HG03039 (cell line): ENCODE results near the gene SHC1.
A peak's percentile ranks its signal among the peaks of the same experiment; 100 is the strongest.

Source experiments
- ATAC-seq: cut with Tn5 transposase; IDR thresholded peaks from one replicate; pipeline ENCODE4 v1.9.1; 2021; ENCODE audit warnings: mild to moderate bottlenecking, moderate library complexity; ENCODE audit not compliant: unreplicated experiment

Gene SHC1

DNA sequence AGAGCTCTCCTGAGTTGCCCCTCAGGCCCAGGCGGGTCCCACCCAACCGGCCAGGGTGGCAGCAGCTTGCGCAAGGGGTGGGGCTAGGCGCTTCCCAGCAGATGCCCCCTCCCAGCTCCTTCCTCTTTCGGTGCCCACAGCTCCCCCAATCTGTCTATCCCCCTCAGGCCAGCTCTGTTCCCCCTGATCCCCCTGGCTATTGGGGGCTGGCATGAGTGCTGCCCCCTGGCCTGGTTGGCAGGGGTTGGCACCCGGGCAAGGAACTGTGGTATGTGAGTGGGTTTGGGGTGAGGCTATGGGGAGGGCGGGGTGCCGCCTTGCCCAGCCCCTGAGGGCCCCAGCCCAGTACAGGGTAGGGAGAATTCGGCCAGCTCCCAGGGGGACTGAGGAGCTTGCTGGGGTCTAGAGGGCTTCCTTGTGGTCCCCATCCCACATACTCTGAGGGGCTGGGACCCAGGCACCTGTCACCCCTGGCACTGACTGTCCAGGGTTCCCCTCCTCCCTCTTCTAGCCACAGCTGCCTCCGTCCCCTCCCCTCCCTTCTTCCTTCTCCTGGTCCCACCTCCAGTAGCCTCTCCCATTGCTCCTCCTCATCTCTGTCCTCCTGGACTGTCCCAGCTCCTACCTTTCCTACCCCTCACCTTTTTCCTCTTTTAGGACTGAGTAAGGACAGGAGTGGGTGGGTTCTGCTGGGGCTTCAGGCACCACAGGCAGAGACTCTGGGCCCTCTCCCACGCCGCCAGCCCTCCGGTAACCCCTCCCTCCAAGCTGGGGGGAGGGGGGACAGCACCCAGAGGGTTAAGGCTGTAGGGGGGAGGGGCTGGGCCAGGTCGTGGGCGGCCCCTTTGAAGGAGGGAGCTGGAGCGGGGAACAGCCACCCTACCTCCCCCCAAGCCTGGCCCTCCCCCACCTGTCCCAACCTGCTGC lies 37.7 kb upstream of the SHC1 start:
- ATAC-seq = no peak

DNA sequence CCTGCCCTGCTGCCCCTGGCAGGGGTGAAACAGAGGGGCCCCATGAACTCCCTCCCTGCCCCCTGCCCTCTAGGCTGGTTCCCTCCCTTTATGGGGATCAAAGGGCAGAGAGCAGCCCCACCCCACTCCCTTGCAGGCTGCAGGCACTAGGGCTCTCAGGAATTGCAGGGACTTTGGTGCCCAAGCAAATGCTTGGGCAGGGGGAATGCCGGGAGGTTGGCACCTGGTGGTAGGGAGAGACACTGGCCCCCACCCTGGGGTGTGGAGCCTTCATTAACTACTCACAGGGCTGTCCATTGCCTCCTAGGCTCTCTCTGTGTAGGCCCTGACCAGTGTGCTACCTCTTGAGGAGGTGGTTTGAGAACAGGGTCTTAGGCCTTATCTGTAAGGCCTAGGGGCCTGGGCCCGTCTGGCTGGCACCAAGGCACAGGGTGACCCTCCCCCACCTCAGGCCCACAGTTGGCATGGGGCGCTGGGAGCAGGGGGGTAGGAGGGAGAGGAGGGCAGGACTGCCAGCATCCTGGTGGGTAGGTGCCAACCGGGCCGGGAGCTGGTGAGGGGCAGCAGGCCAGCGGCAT lies 36.8 kb upstream of the SHC1 start:
- ATAC-seq = no peak

DNA sequence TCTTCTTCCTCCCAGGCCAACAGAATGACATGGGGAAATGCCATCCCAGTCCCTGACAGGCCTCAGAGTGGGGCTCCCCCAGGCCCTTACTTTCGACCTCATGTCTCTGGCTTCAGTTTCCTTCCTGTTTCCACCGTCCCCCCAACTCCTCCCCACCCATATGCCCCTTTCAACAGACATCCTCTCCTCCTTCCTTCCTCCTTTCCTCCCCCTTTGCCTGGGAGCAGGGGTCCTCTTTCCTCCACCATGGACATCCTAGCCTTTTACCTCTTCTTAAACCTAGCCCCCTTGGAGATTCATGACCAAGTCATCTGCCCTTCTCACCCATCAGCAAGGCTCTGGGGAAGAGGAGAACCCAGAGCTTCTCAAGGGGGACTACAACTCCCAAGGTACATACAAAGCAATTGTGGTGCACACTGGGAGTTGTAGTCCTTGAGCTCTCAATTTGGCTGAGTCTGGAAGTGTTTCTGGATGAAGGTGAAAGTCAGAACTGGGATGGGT lies 36.1 kb upstream of the SHC1 start:
- ATAC-seq = no peak

DNA sequence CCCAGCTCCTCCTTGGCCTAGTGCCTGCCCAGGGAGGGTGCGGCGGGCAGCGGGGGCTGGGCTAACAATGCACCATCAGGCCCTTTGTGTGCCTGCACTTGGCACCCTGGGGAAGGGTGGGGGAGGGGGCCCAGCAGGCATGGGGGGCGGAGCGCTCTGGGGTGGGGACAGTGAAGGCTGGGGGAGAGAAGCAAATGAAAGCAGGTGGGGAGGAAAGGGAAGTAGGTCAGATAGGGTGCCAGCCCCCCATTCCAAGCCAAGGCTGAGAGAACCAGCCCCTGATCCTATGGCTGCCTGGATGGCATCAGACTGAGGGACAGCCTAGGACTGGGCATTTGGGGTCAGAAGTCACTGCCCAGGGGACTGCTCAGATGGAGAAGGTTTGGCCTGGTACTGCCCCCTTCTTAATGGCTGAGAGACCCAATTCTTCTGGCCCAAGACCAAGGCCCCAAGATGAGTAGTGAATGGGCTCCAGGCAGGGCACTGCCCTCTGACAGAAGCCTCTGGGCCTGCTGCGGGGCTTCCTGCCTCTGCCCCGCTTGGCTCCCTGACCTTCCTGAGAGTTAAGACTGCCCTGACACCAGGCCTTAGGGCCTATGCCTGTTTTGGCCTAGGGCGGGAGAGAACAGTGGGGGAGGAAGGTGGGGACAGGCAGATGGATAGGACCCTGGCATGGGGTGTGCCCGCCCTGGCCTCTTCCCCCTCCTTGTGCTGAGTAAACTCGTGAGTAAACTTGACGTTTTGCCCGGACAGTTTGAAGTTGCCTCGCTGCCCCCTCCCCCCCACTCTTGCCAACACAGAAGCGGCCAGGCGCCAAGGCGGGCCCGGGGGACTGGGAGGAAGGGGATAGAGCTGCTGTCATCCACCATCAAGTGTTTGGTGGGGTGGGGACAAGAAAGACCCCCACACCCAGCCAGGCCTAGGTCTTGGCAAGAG lies 34.8 kb upstream of the SHC1 start:
- no peak for ATAC-seq

DNA sequence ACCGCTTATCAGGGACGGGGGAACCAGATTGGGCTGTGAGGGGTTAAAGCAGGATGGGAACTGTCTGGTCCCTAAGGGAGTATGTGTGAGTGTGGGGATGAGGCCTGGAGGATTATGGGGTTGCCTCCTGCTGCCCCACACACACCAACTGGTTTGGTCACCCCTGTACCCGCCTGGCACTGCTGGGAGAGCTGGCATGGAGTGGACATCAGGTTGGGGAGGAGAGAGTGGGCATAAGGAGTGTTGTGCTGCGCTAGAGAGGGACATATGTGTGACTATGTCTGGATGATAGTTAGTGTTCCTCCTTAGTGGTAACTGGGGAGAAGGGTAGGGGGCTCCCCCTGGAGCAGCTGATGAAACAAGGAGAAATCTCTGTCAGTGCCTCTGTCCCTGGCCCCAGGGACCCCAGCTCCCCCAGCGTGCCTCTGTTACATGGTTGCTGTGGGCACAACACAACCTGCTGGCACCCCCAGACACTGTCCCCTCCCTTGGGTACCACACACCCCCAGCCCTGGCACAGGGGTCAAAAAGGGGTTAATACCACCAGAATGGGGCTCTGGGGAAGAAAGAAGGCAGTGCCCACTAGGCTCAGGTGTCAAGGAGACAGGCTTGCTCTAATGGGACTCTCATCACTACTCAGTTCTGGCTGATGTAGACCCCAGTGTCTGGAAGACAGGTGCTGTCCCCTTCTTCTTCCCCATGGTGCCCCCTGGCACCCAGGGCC lies 34.0 kb upstream of the SHC1 start:
- ATAC-seq = no peak

DNA sequence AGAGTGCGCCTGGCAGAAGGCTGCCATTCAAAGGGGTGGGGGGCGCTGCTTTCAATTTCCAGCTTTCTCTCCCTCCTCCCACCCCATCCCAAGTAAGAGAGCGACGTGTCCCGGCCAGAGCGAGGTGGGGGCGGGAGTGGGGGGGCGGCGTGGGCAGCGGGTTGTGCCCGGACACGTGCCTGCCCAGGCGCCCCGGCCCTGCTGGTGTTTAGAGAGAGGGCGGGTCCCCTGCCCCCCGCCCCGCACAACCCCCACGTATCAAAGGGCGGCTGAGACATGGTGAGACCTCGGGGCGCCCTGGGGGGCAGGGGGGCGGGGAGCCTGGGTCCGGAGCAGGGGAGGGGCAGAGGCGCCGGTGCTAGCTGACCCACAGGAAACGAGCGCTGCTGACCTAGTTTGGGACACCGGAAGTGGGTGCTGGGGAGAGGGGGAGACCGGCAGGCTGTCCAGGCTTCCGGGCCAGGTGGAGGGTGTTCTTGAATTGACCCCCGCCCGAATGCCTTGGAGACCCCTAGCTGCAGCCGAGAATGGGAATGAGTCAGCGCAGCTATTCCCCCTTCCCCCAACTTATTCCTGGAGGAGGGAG lies 33.3 kb upstream of the SHC1 start:
- no peak for ATAC-seq

DNA sequence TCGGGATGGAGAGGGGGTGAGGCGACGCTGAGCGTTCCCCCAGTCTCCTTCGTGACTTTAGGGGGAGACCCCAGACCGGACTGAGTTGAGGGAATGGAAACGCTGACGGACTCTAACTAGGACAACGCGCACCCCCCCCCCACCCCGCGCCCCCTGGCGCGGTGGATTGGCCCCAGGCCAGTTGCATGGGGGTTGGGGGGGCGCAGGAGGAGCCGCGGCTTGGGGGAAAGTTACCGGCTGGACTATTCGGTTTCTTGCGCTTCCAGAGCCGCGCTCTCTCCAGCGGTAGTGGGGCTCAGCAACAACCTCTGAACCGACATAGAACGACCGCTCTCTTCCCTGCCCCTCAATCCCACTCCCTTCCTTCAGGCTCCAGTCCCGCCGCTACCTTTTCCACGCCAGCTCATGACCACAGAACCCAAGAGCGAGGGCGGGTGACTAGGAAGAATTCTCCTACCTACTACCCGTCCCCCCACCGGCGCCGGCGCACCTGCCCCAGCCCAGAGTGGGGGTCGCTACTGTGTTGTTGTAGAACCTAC lies 32.7 kb upstream of the SHC1 start:
- ATAC-seq = no peak

DNA sequence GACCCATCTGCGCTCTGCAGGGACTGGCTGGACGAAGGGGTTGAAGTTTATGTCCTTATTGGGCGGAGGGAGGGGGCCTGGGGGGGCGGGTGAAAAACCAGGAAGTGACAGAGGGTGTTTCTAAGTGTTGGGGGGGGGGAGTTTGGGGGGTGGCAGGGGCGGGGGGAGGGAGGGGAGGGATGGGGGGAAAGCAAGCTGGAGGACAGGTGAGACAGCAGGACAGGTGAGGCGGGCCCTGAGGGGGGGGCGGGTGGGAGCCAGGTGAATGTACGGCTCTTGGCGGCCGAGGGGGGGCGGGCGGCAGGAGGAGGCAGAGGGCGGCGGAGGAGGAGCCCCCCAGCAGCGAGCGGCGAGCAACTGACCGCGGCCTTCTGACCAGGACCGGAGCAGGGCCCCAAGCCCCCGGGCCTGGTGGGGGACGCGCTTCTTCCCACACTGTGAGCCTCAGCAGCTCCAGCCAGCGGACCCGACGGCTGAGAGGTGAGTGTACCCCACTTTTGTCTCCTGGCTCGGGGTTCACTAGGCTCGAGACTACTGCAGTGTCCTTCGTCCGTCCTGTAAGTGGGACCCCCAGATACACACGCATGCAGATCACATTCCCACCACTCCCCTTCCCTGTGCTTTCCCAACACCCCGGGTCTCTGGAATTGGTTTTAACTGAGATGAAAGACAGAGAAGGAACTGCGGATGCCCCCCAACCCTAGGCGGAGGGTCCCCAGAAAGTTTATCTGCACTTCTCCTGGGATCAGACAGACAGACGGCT lies 32.1 kb upstream of the SHC1 start, which contains the start of gene ZBTB7B:
TSS of gene ZBTB7B (plus strand) at position 339 of the 763 bp plus-strand sequence. CDS start 11,859 bp downstream, outside the sequence.
- ATAC-seq = no peak

DNA sequence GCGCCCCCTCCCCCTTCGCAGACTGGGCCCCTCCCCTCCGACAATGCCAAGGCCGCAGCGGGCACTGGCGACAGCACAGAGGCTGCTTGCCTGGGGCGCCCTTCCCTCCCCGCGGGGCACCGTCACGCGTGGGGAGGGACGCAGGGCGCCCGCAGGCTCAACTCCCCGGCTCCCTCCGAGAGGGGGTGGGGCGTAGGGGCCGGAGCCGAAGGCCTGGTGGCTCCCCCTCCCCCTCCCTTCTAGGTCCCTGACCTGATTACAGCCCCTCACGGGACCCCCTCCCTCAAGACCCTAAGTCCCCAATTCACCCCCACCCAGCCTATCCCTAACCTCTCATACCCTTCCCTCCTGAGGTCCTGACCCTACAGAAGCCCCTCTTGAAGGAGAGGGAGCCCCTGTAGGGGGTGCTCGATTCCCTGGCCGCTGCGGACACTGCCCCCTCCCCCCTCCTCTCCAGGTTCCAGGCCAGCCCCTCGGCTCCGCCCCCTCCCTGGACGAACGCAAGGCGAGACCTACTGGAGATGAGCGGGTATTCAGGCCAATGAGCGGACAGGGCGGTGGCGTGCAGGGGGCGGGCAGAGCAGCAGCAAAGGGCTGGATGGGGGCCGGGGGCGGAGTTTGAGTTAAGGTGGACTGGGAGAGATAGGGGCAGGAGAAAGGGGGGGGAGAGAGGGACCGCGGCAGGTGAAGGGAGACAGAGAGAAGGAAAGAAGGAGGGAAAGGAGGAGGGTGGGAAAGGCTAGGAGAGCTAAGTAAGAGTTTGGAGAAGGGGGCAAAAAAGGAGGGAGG lies 31.3 kb upstream of the SHC1 start:
- ATAC-seq = peak; percentile 54

DNA sequence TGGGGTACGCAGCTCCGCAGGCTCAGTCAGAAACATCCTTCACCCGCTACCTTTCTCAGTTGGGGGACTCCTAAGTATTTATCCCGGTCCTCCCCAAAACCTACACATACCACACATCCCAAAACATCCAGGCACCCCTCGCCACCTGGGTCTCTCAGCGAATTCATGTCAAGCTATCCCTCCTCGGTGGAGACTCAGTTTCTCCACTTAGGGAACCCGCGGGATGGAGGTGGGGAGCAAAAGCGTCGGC lies 30.8 kb upstream of the SHC1 start:
- no peak for ATAC-seq

DNA sequence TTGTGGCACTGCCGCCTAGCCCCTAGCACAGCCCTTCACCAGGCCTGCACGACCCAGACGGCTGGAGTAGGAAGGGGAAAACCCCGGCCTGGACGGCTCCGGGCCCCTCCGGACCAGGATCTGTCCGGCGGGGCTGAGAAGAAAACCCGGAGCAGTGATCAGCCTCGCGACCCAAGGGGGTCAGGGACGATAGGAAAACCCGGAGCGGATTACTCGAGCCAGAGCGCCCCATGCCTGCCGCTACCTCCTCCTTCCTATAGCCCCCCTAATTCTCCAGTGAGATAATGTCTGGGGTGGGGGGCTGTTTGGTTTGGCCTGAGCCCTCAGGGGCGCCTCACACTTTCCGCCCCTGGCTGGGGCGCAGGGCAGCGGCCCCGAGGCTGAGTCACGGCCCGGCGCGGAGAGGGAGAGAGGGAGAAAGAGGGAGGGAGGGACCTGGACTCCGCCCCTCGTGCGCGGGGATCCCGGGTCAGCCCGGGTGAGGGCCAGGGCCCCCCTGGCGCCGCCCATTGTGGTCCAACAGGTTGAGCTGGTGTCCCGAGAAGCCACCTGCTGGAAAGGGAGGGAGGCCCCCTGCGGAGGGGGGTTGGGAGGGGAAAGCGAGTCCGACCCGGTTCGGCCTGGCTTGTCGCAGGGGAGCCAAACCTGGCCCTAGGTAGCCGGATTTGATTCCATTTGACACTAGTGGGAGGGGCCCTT lies 30.3 kb upstream of the SHC1 start:
- ATAC-seq = peak; percentile 30

DNA sequence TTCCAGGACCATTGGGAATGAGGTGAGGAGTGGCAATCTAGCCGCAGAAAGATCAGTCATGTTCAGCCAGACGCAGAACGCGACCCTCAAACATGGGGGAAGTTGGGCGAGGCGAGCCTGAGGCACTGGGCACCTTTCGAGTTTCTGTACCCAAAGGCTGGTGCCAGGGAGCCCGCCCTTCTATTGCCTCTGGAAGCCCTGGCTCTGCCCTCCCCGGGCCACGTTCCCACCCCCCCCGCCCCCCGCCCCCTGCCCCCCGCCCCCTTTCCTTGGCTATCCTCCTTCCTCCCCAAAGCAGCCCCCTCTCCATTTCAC lies 29.8 kb upstream of the SHC1 start:
- ATAC-seq = no peak

DNA sequence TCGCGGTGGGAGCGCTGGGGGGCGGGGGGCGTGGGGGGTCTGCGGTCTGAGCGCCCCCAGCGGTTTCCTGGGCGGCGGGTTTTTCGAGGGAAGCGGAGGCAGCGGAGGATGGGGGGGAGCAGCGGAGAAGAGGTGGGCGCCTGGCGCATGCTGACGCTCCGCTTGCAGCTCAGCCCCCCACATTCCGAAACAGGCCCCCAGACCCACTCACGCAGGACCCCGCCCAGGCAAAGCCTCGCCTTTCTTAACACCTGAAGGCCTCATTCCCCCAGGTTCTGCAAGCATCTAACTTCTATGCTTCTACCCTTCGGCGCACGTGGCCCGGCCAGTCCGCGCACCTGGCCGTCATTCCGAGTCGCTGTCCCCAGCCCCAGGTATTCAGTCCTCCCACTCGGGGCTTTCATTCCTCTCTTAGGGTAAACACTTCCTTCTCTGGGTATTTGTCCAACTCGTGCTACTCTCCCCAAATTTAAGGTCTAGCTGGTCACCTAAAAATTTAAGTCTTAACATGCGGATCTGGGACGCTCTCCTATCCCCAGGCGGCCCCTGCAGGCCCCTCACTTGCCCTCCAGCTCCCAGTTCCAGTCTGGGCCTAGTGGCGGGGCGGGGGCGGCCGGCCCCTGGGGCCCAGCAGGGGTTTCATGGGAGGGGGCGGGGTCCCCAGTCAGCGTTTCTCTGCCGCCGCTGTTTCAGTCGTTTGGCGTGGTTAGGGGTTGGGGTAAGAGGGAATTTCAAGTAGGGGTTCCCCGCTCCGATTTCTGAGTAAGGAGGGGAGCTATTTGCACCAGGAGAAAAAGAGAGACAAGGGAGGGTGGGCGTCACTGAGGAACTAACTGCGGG lies 29.2 kb upstream of the SHC1 start:
- no peak for ATAC-seq

DNA sequence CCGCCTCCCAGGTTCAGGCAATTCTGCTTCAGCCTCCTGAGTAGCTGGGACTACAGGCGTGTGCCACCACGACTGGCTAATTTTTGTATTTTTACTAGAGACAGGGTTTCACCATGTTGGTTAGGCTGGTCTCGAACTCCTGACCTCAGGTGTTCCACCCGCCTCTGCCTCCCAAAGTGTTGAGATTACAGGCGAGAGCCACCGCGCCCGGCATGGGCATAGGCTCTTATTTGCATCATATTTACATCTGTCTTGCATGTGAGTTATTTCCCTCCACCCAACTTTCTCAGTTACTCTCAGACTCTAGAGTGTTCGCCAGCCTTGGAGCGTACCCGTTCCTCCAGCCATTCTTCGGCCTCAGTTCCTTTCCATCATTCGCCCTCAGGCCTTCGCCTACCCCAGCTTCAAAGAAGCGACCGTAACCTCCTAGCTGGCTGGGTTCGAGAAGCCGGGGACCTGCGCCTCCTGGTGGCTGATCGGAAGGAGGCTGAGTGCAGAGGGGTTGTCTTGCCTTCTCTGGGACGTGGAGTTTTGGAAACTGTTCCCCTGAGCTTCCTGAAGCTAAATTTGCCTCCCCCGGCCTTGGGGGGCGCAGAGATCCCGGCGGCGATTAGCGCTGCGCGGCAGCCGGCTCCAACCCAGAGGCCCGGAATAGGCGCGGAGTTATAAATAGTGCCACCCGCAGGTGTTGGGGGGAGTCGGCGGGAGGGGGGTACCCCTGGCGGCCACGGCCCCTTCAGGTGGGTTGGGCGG lies 28.4 kb upstream of the SHC1 start:
- no peak for ATAC-seq

DNA sequence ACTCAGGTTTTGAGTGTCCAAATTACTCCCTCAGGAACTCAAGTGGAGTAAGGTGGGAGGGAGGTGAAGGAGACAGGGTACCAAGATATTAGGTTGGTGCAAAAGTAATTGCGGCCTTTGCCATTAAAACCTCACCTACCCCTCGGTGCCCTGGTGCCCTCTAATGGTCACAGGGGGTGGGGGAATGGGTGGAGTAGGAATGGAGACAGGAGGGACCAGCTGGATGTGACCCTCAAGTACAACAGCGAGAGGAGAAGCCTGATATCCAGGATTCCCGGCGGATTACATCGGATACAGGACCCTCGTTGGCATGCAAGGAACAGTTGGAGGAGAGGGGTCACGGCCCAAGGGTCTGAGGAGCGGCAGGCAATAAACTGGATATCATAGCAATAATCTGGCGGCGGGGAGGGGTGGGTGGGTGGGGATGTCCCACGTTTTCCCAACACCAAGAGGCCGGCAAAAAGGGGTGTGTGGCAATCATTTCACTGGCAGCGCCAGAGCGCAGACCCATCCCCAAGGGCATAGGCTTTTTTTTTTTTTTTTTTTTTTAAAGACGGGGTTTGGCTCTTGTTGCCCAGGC lies 27.7 kb upstream of the SHC1 start:
- ATAC-seq = no peak
